HG02840 (cell line): Measurements from ENCODE around the gene HCN3.
"Not testable (repeated sequence)": the region's sequence is repeated elsewhere in the genome, so short reads cannot be mapped to it uniquely, and the experiment has no call there.

ENCODE experiments used
- ATAC-seq: cut with Tn5 transposase; IDR thresholded peaks from one replicate; pipeline ENCODE4 v1.9.1; 2021; ENCODE audit warnings: mild to moderate bottlenecking, moderate library complexity, moderate number of reproducible peaks; ENCODE audit not compliant: unreplicated experiment, low FRiP score

HCN3 gene

GRCh38 chr1:155279268-155279667, 2.0 kb downstream of the HCN3 start:
- no peak for ATAC-seq

- no peak for ATAC-seq
Observed at GRCh38 chr1:155282488-155283091, 5.3 kb downstream of the HCN3 start.

- ATAC-seq, result no peak
Observed at GRCh38 chr1:155284476-155284875, 7.2 kb downstream of the HCN3 start.

GRCh38 chr1:155285063-155285462, 7.8 kb downstream of the HCN3 start:
- no peak for ATAC-seq

GRCh38 chr1:155285631-155286044, 8.4 kb downstream of the HCN3 start:
- ATAC-seq, result no peak

GRCh38 chr1:155286544-155286943, 9.3 kb downstream of the HCN3 start:
- ATAC-seq, result no peak

GRCh38 chr1:155287987-155288543, 10.8 kb downstream of the HCN3 start:
- ATAC-seq, result no peak

GRCh38 chr1:155291006-155291405, 13.7 kb downstream of the HCN3 start:
- ATAC-seq, result not testable (repeated sequence)

GRCh38 chr1:155293086-155293749, 16.0 kb downstream of the HCN3 start:
- ATAC-seq, result no peak

- no peak for ATAC-seq
Observed at GRCh38 chr1:155294520-155295182, 17.4 kb downstream of the HCN3 start.

GRCh38 chr1:155295183-155295941, 18.1 kb downstream of the HCN3 start:
- no peak for ATAC-seq

- ATAC-seq, result no peak
Observed at GRCh38 chr1:155295942-155296267, 18.6 kb downstream of the HCN3 start.

GRCh38 chr1:155296661-155297060, 19.4 kb downstream of the HCN3 start:
- no peak for ATAC-seq

- ATAC-seq, result no peak
Observed at GRCh38 chr1:155297384-155297783, 20.1 kb downstream of the HCN3 start.

- no peak for ATAC-seq
Observed at GRCh38 chr1:155300024-155300423, 22.8 kb downstream of the HCN3 start.

- ATAC-seq, result no peak
Observed at GRCh38 chr1:155300553-155301329, 23.5 kb downstream of the HCN3 start.

GRCh38 chr1:155301342-155301841, 24.1 kb downstream of the HCN3 start, which contains the start of gene PKLR:
TSS of gene PKLR (minus strand) at chr1:155301438. CDS start at chr1:155301395, 43 bp downstream.
- no peak for ATAC-seq

GRCh38 chr1:155304558-155305063, 27.3 kb downstream of the HCN3 start:
- ATAC-seq, result no peak

GRCh38 chr1:155305881-155306391, 28.7 kb downstream of the HCN3 start:
- ATAC-seq, result no peak
